GM23338 (cell line): ENCODE data around the gene AIMP1.

Source experiments
- CREB1 ChIP-seq: fragments of 250-450 bp; sonication (Bioruptor Pico); IDR thresholded peaks from 2 replicates; pipeline ENCODE4 v1.5.0; 2020; ENCODE audit warnings: low read depth, mild to moderate bottlenecking, moderate library complexity
- EZH2 ChIP-seq: fragments of 200-600 bp; sonication (generic); IDR thresholded peaks from one replicate; pipeline ENCODE4 v1.8.0; 2017; ENCODE audit warnings: antibody characterized with exemption, mild to moderate bottlenecking, low read depth; ENCODE audit not compliant: unreplicated experiment
- EZH2phosphoT487 ChIP-seq: fragments of 200-600 bp; sonication (generic); IDR thresholded peaks from one replicate; pipeline ENCODE4 v1.8.1; 2018; ENCODE audit warnings: antibody characterized with exemption; ENCODE audit not compliant: unreplicated experiment
- JUNB ChIP-seq: IDR thresholded peaks from one replicate; pipeline ENCODE4 v1.6.1; 2016; ENCODE audit warnings: antibody characterized with exemption; ENCODE audit not compliant: unreplicated experiment
- NANOG ChIP-seq: IDR thresholded peaks from 2 replicates; pipeline ENCODE4 v1.6.1; 2016; ENCODE audit warnings: antibody characterized with exemption, borderline replicate concordance
- POLR2AphosphoS5 ChIP-seq: IDR thresholded peaks from 2 replicates; pipeline ENCODE4 v1.6.1; 2016; ENCODE audit warnings: antibody characterized with exemption, low read depth
- ZNF114 ChIP-seq: fragments of 250-450 bp; sonication (Bioruptor Pico); IDR thresholded peaks from 2 replicates; pipeline ENCODE4 v1.5.0; 2020; ENCODE audit warnings: mild to moderate bottlenecking, moderate library complexity
- TF ChIP-seq, protein P1 (sequence below), 2 experiments: fragments of 200-600 bp in 1 of 2; sonication (generic) in 1 of 2; conservative IDR thresholded peaks; 2 replicates each; pipeline versions ENCODE4 v1.5.1 to v1.6.1; 2016 to 2017; ENCODE audit warnings: antibody characterized with exemption in 2 of 2, low read depth in 2 of 2, mild to moderate bottlenecking in 2 of 2, moderate library complexity in 1 of 2
- TF ChIP-seq, protein P2 (sequence below): IDR thresholded peaks from one replicate; pipeline ENCODE4 v1.6.1; 2018; ENCODE audit warnings: antibody characterized with exemption; ENCODE audit not compliant: unreplicated experiment

DNA sequence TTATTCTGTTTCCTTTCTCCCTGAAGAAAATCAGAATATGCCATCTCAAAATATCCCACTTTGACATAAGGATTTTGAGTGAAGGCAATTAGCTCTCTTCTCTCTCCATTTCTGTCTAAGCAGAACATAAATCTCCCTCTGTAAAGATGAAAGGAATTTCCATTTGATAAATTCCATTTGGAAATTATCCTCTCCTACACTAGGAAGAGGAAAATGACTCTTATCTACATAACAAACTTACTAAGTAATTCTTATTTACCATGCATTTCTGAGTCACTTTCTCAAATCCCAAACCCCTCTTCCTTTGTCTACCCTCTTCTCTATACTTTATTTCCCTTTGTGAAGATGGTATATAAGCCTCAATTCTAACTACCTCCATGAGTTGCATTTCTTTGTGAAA is 11.7 kb upstream of the AIMP1 start:
- TF ChIP-seq, protein P1, sequence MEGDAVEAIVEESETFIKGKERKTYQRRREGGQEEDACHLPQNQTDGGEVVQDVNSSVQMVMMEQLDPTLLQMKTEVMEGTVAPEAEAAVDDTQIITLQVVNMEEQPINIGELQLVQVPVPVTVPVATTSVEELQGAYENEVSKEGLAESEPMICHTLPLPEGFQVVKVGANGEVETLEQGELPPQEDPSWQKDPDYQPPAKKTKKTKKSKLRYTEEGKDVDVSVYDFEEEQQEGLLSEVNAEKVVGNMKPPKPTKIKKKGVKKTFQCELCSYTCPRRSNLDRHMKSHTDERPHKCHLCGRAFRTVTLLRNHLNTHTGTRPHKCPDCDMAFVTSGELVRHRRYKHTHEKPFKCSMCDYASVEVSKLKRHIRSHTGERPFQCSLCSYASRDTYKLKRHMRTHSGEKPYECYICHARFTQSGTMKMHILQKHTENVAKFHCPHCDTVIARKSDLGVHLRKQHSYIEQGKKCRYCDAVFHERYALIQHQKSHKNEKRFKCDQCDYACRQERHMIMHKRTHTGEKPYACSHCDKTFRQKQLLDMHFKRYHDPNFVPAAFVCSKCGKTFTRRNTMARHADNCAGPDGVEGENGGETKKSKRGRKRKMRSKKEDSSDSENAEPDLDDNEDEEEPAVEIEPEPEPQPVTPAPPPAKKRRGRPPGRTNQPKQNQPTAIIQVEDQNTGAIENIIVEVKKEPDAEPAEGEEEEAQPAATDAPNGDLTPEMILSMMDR (conservative IDR thresholded peaks at IDR 0.05; ENCODE audit: low read depth in 2 of 2): no peak
- TF ChIP-seq EZH2 (no peak), POLR2AphosphoS5 (no peak), JUNB (no peak), CREB1 (CRISPR knock-in tag) (no peak), EZH2phosphoT487 (no peak), ZNF114 (no peak), NANOG (no peak)
- TF ChIP-seq, protein P2, sequence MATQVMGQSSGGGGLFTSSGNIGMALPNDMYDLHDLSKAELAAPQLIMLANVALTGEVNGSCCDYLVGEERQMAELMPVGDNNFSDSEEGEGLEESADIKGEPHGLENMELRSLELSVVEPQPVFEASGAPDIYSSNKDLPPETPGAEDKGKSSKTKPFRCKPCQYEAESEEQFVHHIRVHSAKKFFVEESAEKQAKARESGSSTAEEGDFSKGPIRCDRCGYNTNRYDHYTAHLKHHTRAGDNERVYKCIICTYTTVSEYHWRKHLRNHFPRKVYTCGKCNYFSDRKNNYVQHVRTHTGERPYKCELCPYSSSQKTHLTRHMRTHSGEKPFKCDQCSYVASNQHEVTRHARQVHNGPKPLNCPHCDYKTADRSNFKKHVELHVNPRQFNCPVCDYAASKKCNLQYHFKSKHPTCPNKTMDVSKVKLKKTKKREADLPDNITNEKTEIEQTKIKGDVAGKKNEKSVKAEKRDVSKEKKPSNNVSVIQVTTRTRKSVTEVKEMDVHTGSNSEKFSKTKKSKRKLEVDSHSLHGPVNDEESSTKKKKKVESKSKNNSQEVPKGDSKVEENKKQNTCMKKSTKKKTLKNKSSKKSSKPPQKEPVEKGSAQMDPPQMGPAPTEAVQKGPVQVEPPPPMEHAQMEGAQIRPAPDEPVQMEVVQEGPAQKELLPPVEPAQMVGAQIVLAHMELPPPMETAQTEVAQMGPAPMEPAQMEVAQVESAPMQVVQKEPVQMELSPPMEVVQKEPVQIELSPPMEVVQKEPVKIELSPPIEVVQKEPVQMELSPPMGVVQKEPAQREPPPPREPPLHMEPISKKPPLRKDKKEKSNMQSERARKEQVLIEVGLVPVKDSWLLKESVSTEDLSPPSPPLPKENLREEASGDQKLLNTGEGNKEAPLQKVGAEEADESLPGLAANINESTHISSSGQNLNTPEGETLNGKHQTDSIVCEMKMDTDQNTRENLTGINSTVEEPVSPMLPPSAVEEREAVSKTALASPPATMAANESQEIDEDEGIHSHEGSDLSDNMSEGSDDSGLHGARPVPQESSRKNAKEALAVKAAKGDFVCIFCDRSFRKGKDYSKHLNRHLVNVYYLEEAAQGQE: no peak
